SK-N-SH (cell line): ENCODE measurements around the gene SNRPA1. TPM values are rescaled to one million over a fixed set of nuclear protein-coding genes. Genes with fewer than 3 reads are reported as not detected.

Source experiments
- CTCF ChIA-PET: fragments of 300-600, 350-600 bp; formaldehyde crosslinking; extraction: SDS; loops from one replicate; lab custom pipeline; 2021; lab: Yijun Ruan, JAX
- POLR2A ChIA-PET: fragments of 350-600 bp; sonication (Branson Sonifier 250); formaldehyde crosslinking; extraction: SDS; loops from one replicate; lab custom pipeline; 2020; ENCODE audit warnings: antibody characterized with exemption, inconsistent platforms; lab: Yijun Ruan, JAX
- DNase-seq: peaks from one replicate; pipeline ENCODE4 v3.0.0; 2012
- H2AFZ ChIP-seq: fragments of 200-600 bp; sonication (generic); 2 replicates; pipeline ENCODE4 v1.8.1; 2016; ENCODE audit warnings: antibody characterized with exemption, mild to moderate bottlenecking, low read depth
- H3F3A ChIP-seq: fragments of 200-600 bp; sonication (generic); replicated peaks from 2 replicates; pipeline ENCODE3; 2016; ENCODE audit warnings: antibody characterized with exemption, mild to moderate bottlenecking; ENCODE audit not compliant: insufficient read depth
- H3K27ac ChIP-seq, 2 experiments: fragments of 200-500 bp in 1 of 2; fragments of 200-600 bp in 1 of 2; sonication (Bioruptor generic) in 1 of 2; sonication (generic), shearing (Covaris generic) in 1 of 2; 2 replicates each; pipeline versions ENCODE4 v1.5.1 to v1.6.1; 2014 to 2016; ENCODE audit warnings: low read depth in 2 of 2, inconsistent platforms in 1 of 2, low read length in 1 of 2, mild to moderate bottlenecking in 1 of 2, mixed read lengths in 1 of 2
- H3K27me3 ChIP-seq: fragments of 200-600 bp; sonication (generic), shearing (Covaris generic); 2 replicates; pipeline ENCODE4 v1.6.1; 2016; ENCODE audit warnings: mixed run types; ENCODE audit not compliant: insufficient read depth
- H3K36me3 ChIP-seq, 2 experiments: fragments of 200-500 bp in 1 of 2; fragments of 200-600 bp in 1 of 2; sonication (Bioruptor generic) in 1 of 2; sonication (generic) in 1 of 2; replicated peaks in 1 of 2; 2 replicates each; pipeline versions ENCODE3 to v1.5.1; 2014 to 2016; ENCODE audit warnings: low read length in 1 of 2, mild to moderate bottlenecking in 1 of 2; ENCODE audit not compliant: insufficient read depth in 2 of 2, control insufficient read depth in 1 of 2
- H3K4me1 ChIP-seq, 2 experiments: fragments of 200-500 bp in 1 of 2; fragments of 200-600 bp in 1 of 2; sonication (Bioruptor generic) in 1 of 2; sonication (generic), shearing (Covaris generic) in 1 of 2; 2 replicates each; pipeline versions ENCODE4 v1.5.1 to v1.6.1; 2014 to 2016; ENCODE audit warnings: low read depth in 1 of 2, low read length in 1 of 2, mixed run types in 1 of 2; ENCODE audit not compliant: insufficient read depth in 2 of 2, control insufficient read depth in 1 of 2
- H3K4me2 ChIP-seq: fragments of 200-600 bp; sonication (generic), shearing (Covaris generic); 2 replicates; pipeline ENCODE4 v1.6.1; 2017; ENCODE audit warnings: mixed run types
- H3K4me3 ChIP-seq, 2 experiments: fragments of 200-500 bp in 1 of 2; fragments of 200-600 bp in 1 of 2; sonication (Bioruptor generic) in 1 of 2; sonication (generic), shearing (Covaris generic) in 1 of 2; 2 replicates each; pipeline versions ENCODE4 v1.5.1 to v1.8.1; 2014 to 2016; ENCODE audit warnings: low read depth in 2 of 2, inconsistent platforms in 1 of 2, low read length in 1 of 2, mild to moderate bottlenecking in 1 of 2, mixed read lengths in 1 of 2, moderate library complexity in 1 of 2
- H3K79me2 ChIP-seq: fragments of 200-600 bp; sonication (generic); 2 replicates; pipeline ENCODE4 v1.8.1; 2017; ENCODE audit warnings: mild to moderate bottlenecking; ENCODE audit not compliant: insufficient read depth
- H3K9ac ChIP-seq: fragments of 200-600 bp; sonication (generic); 2 replicates; pipeline ENCODE4 v1.6.1; 2017; ENCODE audit warnings: mixed run types
- H3K9me2 ChIP-seq: fragments of 200-600 bp; sonication (generic); 2 replicates; pipeline ENCODE4 v1.6.1; 2017; ENCODE audit warnings: mixed run types
- H3K9me3 ChIP-seq: fragments of 200-600 bp; sonication (generic); 2 replicates; pipeline ENCODE4 v1.6.1; 2017; ENCODE audit warnings: mixed run types, mild to moderate bottlenecking, moderate library complexity
- H4K20me1 ChIP-seq: fragments of 200-600 bp; sonication (generic); 2 replicates; pipeline ENCODE4 v1.6.1; 2017; ENCODE audit warnings: mild to moderate bottlenecking, mixed run types; ENCODE audit not compliant: insufficient read depth
- CHD2 ChIP-seq: fragments of 150-350 bp; IDR thresholded peaks from 2 replicates; pipeline ENCODE4 v1.6.1; 2018; ENCODE audit warnings: low read length; ENCODE audit not compliant: partially characterized antibody
- ELF1 ChIP-seq: IDR thresholded peaks from 2 replicates; pipeline ENCODE4 v1.4.0; 2012
- EP300 ChIP-seq, 2 experiments: IDR thresholded peaks; 2 replicates each; pipeline versions ENCODE4 v1.4.0 to v1.6.1; 2012; ENCODE audit warnings: borderline replicate concordance in 1 of 2, low read depth in 1 of 2, low read length in 1 of 2
- EZH2phosphoT487 ChIP-seq: fragments of 200-600 bp; sonication (generic); IDR thresholded peaks from 2 replicates; pipeline ENCODE4 v1.6.1; 2017; ENCODE audit warnings: low read depth, mixed run types, mild to moderate bottlenecking, antibody characterized with exemption, moderate library complexity, borderline replicate concordance
- GABPA ChIP-seq: IDR thresholded peaks from 2 replicates; pipeline ENCODE4 v1.4.0; 2012; ENCODE audit warnings: low read depth, mild to moderate bottlenecking
- IRF3 ChIP-seq: fragments of 150-350 bp; IDR thresholded peaks from 2 replicates; pipeline ENCODE4 v1.6.1; 2016; ENCODE audit warnings: mild to moderate bottlenecking, low read depth, low read length
- MAX ChIP-seq: IDR thresholded peaks from 2 replicates; pipeline ENCODE4 v1.4.0; 2012; ENCODE audit warnings: low read depth
- MXI1 ChIP-seq: IDR thresholded peaks from 2 replicates; pipeline ENCODE4 v1.6.1; 2012; ENCODE audit warnings: mild to moderate bottlenecking, low read depth, low read length, improper control_type of control experiment
- NRF1 ChIP-seq: IDR thresholded peaks from 2 replicates; pipeline ENCODE4 v1.6.1; 2012; ENCODE audit warnings: low read depth, mild to moderate bottlenecking, low read length
- PBX3 ChIP-seq: IDR thresholded peaks from 2 replicates; pipeline ENCODE4; 2012
- REST ChIP-seq: IDR thresholded peaks from 2 replicates; pipeline ENCODE4 v1.6.1; 2012; ENCODE audit warnings: mild to moderate bottlenecking, low read depth, low read length, moderate library complexity
- RFX5 ChIP-seq: IDR thresholded peaks from 2 replicates; pipeline ENCODE4 v1.6.1; 2012; ENCODE audit warnings: mild to moderate bottlenecking, improper control_type of control experiment, low read length
- SMC3 ChIP-seq: IDR thresholded peaks from 2 replicates; pipeline ENCODE4 v1.6.1; 2012; ENCODE audit warnings: low read depth, low read length, improper control_type of control experiment
- TAF1 ChIP-seq: IDR thresholded peaks from 2 replicates; pipeline ENCODE4 v1.6.1; 2012; ENCODE audit warnings: low read depth, mild to moderate bottlenecking, low read length, moderate library complexity, borderline replicate concordance
- YY1 ChIP-seq: IDR thresholded peaks from 2 replicates; pipeline ENCODE4 v1.4.0; 2012; ENCODE audit warnings: low read depth, mild to moderate bottlenecking
- ZBTB33 ChIP-seq: IDR thresholded peaks from 2 replicates; pipeline ENCODE4 v1.4.0; 2012; ENCODE audit warnings: low read depth, borderline replicate concordance
- WGBS: methylation state at CpG from one replicate; pipeline ENCODE4 v1.1.6; 2017; ENCODE audit warnings: low lambda C conversion rate; 5-methylcytosine and 5-hydroxymethylcytosine counted together
- polyA plus RNA-seq, 3 experiments: library from polyadenylated mRNA; depleted of rRNA; stranded (reverse); fragments of >200 nt; gene quantifications; 2 replicates each; pipeline ENCODE4 v1.2.3, GENCODE V29; 2012

SNRPA1 gene
- polyA plus RNA-seq, 1 of the 3 experiments (the other 2 are of a cell fraction) = 62.3 TPM

GRCh38 chr15:101232677-101233076 lies 62.4 kb downstream of the SNRPA1 start:
- peaks cover 49% of the 10 kb centered on the region for H4K20me1 ChIP-seq

More at GRCh38 chr15:101232677-101233076, 62.4 kb downstream of the SNRPA1 start:
- Histone ChIP-seq H2AFZ (no peak overlapping the region), H3K27ac (no peak overlapping the region; a peak in 1 of 4 replicates), H3K9me3 (no peaks in the 10 kb centered on the region; the same call in 1 of the 2 replicates), H3F3A (no peaks in the 10 kb centered on the region), H3K36me3 (peaks cover 32 to 37% of the 10 kb centered on the region in 2 experiments), H3K27me3 (no peaks in the 10 kb centered on the region), H3K4me1 (peaks cover 0 to 6% of the 10 kb centered on the region in 2 experiments; a peak in 1 of 4 replicates), H3K79me2 (peaks cover 100% of the 10 kb centered on the region), H3K9ac (no peak overlapping the region), H3K9me2 (no peaks in the 10 kb centered on the region), H3K4me2 (no peak overlapping the region), H3K4me3 (no peak overlapping the region)
- DNase-seq = no peak
- TF ChIP-seq NRF1 (no peak), GABPA (no peak), ZBTB33 (no peak), MAX (no peak), CHD2 (no peak), EZH2phosphoT487 (no peak), MXI1 (no peak), IRF3 (no peak), SMC3 (no peak), EP300 (IDR thresholded peaks at IDR 0.05; ENCODE audit: borderline replicate concordance in 1 of 2, low read depth in 1 of 2, low read length in 1 of 2) (no peak), ELF1 (no peak), REST (no peak), RFX5 (no peak), YY1 (no peak), PBX3 (no peak; the same call in 1 of the 2 replicates), TAF1 (no peak)
- WGBS = 75% methylated on average over 5 of the region's 5 CpGs
- ChIA-PET POLR2A (interaction anchor here (0.9 kb wide), 1 partner anchor 9 kb away, joined by 3 read pairs; no protein-coding TSS in a partner anchor), CTCF (interaction anchor here (0.7 to 1.1 kb wide), 2 partner anchors 17 to 36 kb away, joined by 3 to 4 read pairs; no protein-coding TSS in a partner anchor)
